H1 (cell line): ENCODE measurements around the gene CMTR1. TPM values are rescaled to one million over a fixed set of nuclear protein-coding genes. Genes with fewer than 3 reads are reported as not detected.

Experiments
- CREB1 ChIP-seq: IDR thresholded peaks from 2 replicates; pipeline ENCODE4 v1.6.1; 2012; ENCODE audit warnings: inconsistent platforms
- JUND ChIP-seq: IDR thresholded peaks from 2 replicates; pipeline ENCODE4 v1.6.1; 2011; ENCODE audit warnings: mild to moderate bottlenecking, improper control_type of control experiment, low read length
- KDM5A ChIP-seq: fragments of 200-600 bp; IDR thresholded peaks from 2 replicates; pipeline ENCODE4 v1.7.1; 2012; ENCODE audit warnings: mild to moderate bottlenecking, low read length, inconsistent platforms, mixed read lengths
- POLR2AphosphoS5 ChIP-seq: IDR thresholded peaks from 2 replicates; pipeline ENCODE4 v1.6.1; 2011; ENCODE audit warnings: low read depth, low read length
- SIN3A ChIP-seq, 2 experiments: IDR thresholded peaks in 1 of 2; conservative IDR thresholded peaks in 1 of 2; 2 replicates each; pipeline ENCODE4 v1.6.1; 2011 to 2012; ENCODE audit warnings: low read length in 2 of 2, improper control_type of control experiment in 1 of 2, low read depth in 1 of 2, mild to moderate bottlenecking in 1 of 2
- SIRT6 ChIP-seq: IDR thresholded peaks from one replicate; pipeline ENCODE4 v1.7.1; 2012; ENCODE audit warnings: low read length, inconsistent platforms
- YY1 ChIP-seq: IDR thresholded peaks from 2 replicates; pipeline ENCODE4 v1.6.1; 2011; ENCODE audit warnings: low read depth, mild to moderate bottlenecking, low read length
- polyA plus RNA-seq, 7 experiments: library from polyadenylated mRNA; depleted of rRNA in 3 of 7; stranded (reverse) in 5 of 7; unstranded in 2 of 7; fragments of >200 nt in 5 of 7; fragments of 200-250 nt in 2 of 7; gene quantifications; 1 replicate in 5 of 7; 2 replicates in 1 of 7; 4 replicates in 1 of 7; pipeline versions ENCODE4 v1.2.1 to v1.2.3, GENCODE V29; 2011 to 2013; ENCODE audit warnings: missing spikeins in 2 of 7, mixed read lengths in 2 of 7
- total RNA-seq: library from RNA; stranded (reverse); fragmentation: NEBNext Ultra II Directional; extraction: Animal tissue kit (Norgen Biotek cat#: 25700); gene quantifications from 2 replicates; pipeline ENCODE4 v1.2.1, GENCODE V29; 2021
- TF ChIP-seq, protein P1 (sequence below): fragments of 300-600 bp; sonication (generic); IDR thresholded peaks from 2 replicates; pipeline ENCODE4 v1.7.1; 2012; ENCODE audit warnings: low read length, moderate library complexity, mild to moderate bottlenecking, inconsistent platforms; ENCODE audit not compliant: insufficient replicate concordance
- TF ChIP-seq, protein P2 (sequence below): IDR thresholded peaks from 2 replicates; pipeline ENCODE4 v1.6.1; 2012; ENCODE audit warnings: low read length, inconsistent platforms

CMTR1 gene
- total and polyA plus RNA-seq, 2 of the 8 experiments (the other 6 are each of a cell fraction or from before 2014, with no cell fraction given): 15.2 to 33.1 TPM

DNA sequence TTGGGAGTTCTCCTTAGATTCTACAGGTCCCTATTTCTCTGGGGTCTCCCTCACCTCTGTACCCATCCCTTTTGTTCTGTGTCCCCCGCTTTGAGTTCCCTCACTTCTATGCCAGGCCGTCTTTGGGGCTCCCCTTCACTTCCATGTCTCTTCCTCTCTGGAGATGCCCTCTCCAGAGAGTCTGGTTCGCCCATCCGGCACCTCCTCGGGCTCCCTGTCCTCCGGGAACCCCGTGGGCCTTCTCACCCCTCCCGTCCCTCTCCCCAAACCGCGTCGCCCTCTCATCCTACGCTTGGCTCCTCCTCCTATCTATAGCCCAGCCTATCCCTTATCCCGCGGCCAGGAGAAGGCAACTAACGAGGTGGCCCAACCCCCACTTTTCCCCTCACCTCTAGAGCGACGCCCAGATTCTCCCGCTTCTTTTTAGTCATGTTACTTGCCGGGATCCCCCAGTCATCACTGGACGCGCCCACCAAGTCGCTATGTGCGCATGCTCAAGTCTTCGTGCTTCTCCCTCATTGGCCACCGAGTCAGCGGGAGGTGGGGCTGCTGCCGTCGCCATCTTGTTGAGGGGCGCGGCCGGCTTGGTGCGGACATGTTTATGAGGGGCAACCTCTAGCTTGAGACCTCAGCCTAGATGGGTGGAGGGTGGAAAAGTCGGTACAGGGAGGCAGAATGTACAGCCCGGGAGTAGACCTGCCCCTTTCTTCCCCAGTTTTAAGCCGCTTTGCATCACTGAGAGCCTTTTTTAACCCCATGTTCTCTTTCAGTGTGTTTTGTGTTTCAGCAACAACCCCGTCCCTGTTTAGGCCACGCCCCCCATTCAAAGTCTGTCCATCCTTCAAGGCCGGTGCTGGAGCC lies 66.6 kb downstream of the CMTR1 start, which contains the start of gene CCDC167 (continued):
- TF ChIP-seq, protein P1, sequence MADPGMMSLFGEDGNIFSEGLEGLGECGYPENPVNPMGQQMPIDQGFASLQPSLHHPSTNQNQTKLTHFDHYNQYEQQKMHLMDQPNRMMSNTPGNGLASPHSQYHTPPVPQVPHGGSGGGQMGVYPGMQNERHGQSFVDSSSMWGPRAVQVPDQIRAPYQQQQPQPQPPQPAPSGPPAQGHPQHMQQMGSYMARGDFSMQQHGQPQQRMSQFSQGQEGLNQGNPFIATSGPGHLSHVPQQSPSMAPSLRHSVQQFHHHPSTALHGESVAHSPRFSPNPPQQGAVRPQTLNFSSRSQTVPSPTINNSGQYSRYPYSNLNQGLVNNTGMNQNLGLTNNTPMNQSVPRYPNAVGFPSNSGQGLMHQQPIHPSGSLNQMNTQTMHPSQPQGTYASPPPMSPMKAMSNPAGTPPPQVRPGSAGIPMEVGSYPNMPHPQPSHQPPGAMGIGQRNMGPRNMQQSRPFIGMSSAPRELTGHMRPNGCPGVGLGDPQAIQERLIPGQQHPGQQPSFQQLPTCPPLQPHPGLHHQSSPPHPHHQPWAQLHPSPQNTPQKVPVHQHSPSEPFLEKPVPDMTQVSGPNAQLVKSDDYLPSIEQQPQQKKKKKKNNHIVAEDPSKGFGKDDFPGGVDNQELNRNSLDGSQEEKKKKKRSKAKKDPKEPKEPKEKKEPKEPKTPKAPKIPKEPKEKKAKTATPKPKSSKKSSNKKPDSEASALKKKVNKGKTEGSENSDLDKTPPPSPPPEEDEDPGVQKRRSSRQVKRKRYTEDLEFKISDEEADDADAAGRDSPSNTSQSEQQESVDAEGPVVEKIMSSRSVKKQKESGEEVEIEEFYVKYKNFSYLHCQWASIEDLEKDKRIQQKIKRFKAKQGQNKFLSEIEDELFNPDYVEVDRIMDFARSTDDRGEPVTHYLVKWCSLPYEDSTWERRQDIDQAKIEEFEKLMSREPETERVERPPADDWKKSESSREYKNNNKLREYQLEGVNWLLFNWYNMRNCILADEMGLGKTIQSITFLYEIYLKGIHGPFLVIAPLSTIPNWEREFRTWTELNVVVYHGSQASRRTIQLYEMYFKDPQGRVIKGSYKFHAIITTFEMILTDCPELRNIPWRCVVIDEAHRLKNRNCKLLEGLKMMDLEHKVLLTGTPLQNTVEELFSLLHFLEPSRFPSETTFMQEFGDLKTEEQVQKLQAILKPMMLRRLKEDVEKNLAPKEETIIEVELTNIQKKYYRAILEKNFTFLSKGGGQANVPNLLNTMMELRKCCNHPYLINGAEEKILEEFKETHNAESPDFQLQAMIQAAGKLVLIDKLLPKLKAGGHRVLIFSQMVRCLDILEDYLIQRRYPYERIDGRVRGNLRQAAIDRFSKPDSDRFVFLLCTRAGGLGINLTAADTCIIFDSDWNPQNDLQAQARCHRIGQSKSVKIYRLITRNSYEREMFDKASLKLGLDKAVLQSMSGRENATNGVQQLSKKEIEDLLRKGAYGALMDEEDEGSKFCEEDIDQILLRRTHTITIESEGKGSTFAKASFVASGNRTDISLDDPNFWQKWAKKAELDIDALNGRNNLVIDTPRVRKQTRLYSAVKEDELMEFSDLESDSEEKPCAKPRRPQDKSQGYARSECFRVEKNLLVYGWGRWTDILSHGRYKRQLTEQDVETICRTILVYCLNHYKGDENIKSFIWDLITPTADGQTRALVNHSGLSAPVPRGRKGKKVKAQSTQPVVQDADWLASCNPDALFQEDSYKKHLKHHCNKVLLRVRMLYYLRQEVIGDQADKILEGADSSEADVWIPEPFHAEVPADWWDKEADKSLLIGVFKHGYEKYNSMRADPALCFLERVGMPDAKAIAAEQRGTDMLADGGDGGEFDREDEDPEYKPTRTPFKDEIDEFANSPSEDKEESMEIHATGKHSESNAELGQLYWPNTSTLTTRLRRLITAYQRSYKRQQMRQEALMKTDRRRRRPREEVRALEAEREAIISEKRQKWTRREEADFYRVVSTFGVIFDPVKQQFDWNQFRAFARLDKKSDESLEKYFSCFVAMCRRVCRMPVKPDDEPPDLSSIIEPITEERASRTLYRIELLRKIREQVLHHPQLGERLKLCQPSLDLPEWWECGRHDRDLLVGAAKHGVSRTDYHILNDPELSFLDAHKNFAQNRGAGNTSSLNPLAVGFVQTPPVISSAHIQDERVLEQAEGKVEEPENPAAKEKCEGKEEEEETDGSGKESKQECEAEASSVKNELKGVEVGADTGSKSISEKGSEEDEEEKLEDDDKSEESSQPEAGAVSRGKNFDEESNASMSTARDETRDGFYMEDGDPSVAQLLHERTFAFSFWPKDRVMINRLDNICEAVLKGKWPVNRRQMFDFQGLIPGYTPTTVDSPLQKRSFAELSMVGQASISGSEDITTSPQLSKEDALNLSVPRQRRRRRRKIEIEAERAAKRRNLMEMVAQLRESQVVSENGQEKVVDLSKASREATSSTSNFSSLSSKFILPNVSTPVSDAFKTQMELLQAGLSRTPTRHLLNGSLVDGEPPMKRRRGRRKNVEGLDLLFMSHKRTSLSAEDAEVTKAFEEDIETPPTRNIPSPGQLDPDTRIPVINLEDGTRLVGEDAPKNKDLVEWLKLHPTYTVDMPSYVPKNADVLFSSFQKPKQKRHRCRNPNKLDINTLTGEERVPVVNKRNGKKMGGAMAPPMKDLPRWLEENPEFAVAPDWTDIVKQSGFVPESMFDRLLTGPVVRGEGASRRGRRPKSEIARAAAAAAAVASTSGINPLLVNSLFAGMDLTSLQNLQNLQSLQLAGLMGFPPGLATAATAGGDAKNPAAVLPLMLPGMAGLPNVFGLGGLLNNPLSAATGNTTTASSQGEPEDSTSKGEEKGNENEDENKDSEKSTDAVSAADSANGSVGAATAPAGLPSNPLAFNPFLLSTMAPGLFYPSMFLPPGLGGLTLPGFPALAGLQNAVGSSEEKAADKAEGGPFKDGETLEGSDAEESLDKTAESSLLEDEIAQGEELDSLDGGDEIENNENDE: no peak
- TF ChIP-seq, protein P2, sequence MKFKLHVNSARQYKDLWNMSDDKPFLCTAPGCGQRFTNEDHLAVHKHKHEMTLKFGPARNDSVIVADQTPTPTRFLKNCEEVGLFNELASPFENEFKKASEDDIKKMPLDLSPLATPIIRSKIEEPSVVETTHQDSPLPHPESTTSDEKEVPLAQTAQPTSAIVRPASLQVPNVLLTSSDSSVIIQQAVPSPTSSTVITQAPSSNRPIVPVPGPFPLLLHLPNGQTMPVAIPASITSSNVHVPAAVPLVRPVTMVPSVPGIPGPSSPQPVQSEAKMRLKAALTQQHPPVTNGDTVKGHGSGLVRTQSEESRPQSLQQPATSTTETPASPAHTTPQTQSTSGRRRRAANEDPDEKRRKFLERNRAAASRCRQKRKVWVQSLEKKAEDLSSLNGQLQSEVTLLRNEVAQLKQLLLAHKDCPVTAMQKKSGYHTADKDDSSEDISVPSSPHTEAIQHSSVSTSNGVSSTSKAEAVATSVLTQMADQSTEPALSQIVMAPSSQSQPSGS: no peak
- TF ChIP-seq JUND (no peak), POLR2AphosphoS5 (peak; percentile 69), CREB1 (peak; percentile 93), SIRT6 (no peak), KDM5A (no peak), YY1 (peak; percentile 100), SIN3A (conservative IDR thresholded peaks at IDR 0.05 in 1 of 2, IDR thresholded peaks at IDR 0.05 in 1 of 2; ENCODE audit: low read depth in 1 of 2, low read length in 2 of 2) (peak; percentile 34 to 48; a peak in 2 of 4 replicates)
